Measurements from ENCODE around the gene TSPAN31. TPM values are rescaled to one million over a fixed set of nuclear protein-coding genes. Genes with fewer than 3 reads are reported as not detected.
"Not testable (repeated sequence)": the region's sequence is repeated elsewhere in the genome, so short reads cannot be mapped to it uniquely, and the experiment has no call there.

Gene TSPAN31
- total and polyA plus RNA-seq, 8 donors = 10.1 to 46.8 (median 19.4) TPM

DNA sequence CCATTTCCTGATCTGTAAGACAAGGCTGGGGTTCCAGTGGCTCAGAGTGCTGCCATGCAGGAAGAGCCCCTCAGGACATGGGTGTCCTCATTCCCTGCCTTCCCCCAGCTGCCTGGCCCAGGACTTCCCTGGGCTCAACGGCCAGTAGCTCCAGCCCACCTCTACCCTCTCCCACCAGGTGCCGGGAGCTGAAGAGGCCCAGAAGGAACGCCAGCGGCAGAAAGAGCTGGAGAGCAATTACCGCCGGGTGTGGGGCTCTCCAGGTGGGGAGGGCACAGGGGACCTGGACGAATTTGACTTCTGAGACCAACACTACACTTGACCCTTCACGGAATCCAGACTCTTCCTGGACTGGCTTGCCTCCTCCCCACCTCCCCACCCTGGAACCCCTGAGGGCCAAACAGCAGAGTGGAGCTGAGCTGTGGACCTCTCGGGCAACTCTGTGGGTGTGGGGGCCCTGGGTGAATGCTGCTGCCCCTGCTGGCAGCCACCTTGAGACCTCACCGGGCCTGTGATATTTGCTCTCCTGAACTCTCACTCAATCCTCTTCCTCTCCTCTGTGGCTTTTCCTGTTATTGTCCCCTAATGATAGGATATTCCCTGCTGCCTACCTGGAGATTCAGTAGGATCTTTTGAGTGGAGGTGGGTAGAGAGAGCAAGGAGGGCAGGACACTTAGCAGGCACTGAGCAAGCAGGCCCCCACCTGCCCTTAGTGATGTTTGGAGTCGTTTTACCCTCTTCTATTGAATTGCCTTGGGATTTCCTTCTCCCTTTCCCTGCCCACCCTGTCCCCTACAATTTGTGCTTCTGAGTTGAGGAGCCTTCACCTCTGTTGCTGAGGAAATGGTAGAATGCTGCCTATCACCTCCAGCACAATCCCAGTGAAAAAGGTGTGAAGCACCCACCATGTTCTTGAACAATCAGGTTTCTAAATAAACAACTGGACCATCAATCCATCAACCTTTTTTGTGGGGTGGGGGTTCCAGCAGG, 23.9 kb upstream of the TSPAN31 start:
- no peak for TF ChIP-seq POLR2AphosphoS5 (IDR thresholded peaks at IDR 0.05)
- no peak for TF ChIP-seq POLR2A (IDR thresholded peaks at IDR 0.05)
- TF ChIP-seq EP300 (IDR thresholded peaks at IDR 0.05) = no peak
- TF ChIP-seq, protein P1, sequence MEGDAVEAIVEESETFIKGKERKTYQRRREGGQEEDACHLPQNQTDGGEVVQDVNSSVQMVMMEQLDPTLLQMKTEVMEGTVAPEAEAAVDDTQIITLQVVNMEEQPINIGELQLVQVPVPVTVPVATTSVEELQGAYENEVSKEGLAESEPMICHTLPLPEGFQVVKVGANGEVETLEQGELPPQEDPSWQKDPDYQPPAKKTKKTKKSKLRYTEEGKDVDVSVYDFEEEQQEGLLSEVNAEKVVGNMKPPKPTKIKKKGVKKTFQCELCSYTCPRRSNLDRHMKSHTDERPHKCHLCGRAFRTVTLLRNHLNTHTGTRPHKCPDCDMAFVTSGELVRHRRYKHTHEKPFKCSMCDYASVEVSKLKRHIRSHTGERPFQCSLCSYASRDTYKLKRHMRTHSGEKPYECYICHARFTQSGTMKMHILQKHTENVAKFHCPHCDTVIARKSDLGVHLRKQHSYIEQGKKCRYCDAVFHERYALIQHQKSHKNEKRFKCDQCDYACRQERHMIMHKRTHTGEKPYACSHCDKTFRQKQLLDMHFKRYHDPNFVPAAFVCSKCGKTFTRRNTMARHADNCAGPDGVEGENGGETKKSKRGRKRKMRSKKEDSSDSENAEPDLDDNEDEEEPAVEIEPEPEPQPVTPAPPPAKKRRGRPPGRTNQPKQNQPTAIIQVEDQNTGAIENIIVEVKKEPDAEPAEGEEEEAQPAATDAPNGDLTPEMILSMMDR (IDR thresholded peaks at IDR 0.05) = no peak
- Histone ChIP-seq H3K27ac (no peak overlapping the region), H3K4me3 (no peak overlapping the region), H3K4me1 (peaks cover 3 to 5% (median 5%) of the 10 kb centered on the region in 4 donors), H3K9me3 (no peaks in the 10 kb centered on the region), H3K36me3 (peaks cover 51 to 64% (median 63%) of the 10 kb centered on the region in 4 donors), H3K27me3 (peaks cover 0 to 20% (median 0%) of the 10 kb centered on the region in 3 donors)
- WGBS, 5 donors = 84 to 88% (median 87%) methylated on average over 7 to 11 of the region's 11 CpGs
- DNase-seq = no peak
- intact Hi-C loops (cut with DNase I; ENCODE audit: low total_unique reads) = no loop called here

DNA sequence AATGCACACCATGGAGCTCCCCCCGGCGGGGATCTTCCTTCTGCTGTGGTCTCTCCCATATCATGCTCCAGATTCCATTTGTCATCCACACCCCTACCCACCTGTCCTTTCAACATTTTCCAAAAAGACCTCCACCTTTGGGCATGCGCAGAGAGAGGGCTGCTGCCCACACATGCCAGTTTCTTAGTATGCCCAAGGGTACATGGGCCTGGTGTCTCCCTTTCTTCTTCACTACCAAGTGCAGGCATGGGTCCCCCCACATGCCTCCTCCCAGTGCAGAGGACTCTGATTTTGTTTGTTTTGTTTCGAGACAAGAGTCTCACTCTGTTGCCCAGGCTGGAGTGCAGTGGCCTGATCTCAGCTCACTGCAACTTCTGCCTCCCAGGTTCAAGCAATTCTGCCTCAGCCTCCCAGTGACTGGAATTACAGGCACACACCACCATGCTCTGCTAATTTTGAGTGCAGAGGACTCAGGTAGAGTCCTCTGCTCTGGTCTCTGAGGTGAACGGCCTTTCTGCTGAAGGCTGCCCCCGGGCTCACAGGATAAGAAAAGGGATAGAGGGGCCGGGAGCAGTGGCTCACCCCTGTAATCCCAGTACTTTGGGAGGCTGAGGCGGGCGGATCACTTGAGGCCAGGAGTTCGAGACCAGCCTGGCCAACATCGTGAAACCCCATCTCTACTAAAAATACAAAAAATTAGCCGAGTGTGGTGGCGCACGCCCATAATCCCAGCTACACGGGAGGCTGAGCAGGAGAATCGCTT, 22.8 kb upstream of the TSPAN31 start:
- H3K27me3 ChIP-seq = peaks cover 0 to 31% (median 0%) of the 10 kb centered on the region in 3 donors
- H3K9me3 ChIP-seq; H3K4me3 ChIP-seq; intact Hi-C loops (cut with DNase I; ENCODE audit: low total_unique reads); DNase-seq; H3K27ac ChIP-seq: not testable (repeated sequence)
- peaks cover 14 to 17% (median 16%) of the 10 kb centered on the region in 4 donors for H3K4me1 ChIP-seq
- 90 to 96% (median 95%) methylated on average over 16 of the region's 16 CpGs for WGBS, 5 donors
- H3K36me3 ChIP-seq = peaks cover 40 to 58% (median 53%) of the 10 kb centered on the region in 4 donors

DNA sequence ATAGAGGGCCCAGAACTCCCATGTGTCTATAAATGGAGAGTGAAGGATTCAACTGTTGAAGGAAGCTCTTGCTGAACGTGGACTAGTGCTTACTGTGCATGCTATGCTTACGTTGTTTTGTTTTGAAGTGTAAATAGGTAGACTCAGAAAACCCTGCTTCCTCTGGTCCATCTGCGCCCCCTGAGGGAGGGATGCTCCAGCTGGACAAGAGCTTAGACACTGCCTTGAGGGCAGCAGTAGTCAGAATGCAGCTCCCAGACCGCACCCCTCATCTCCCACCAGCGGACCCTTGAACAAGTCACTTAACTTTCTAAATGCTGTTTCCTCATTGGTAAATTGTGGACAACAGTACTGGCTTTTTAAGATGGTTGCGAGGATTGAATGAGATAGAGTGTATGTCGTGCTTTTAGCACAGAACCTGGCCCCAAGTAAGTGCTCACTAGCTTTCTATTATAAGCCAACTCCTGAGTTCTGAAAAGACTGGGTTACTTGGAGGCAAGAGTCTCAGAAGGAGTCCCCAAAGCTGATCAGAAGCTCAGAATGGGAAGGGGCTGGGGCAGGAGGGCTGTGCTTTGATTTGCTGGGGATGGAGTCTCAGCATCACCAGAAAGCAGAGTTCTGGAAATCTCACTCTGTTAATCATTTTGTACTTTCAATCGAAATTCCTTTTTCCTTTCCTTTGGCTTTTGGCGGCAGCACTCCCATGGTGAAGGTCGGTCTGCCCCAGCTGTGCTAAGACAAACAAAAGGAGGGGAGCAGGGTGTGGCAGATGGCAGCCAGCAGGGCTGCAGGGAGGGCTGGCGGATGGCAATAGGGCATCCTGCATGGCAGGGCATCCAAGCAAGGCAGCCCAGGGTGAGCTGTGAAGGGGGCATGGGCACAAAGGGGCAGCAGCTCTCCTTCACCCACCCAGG, 21.9 kb upstream of the TSPAN31 start:
- Histone ChIP-seq H3K4me3 (no peak overlapping the region), H3K27me3 (peaks cover 0 to 40% (median 0%) of the 10 kb centered on the region in 3 donors), H3K27ac (no peak overlapping the region), H3K36me3 (peaks cover 32 to 58% (median 47%) of the 10 kb centered on the region in 4 donors), H3K9me3 (no peaks in the 10 kb centered on the region), H3K4me1 (peaks cover 19 to 25% (median 22%) of the 10 kb centered on the region in 4 donors)
- TF ChIP-seq POLR2A (IDR thresholded peaks at IDR 0.05) = no peak
- no peak for TF ChIP-seq POLR2AphosphoS5 (IDR thresholded peaks at IDR 0.05)
- no peak for TF ChIP-seq EP300 (IDR thresholded peaks at IDR 0.05)
- TF ChIP-seq, protein P1 (IDR thresholded peaks at IDR 0.05) = no peak
- DNase-seq = peak in 1 of 2 donors; percentile 24
- intact Hi-C loops (cut with DNase I; ENCODE audit: low total_unique reads) = no loop called here
- 52 to 58% (median 55%) methylated on average over 11 of the region's 11 CpGs for WGBS, 5 donors

DNA sequence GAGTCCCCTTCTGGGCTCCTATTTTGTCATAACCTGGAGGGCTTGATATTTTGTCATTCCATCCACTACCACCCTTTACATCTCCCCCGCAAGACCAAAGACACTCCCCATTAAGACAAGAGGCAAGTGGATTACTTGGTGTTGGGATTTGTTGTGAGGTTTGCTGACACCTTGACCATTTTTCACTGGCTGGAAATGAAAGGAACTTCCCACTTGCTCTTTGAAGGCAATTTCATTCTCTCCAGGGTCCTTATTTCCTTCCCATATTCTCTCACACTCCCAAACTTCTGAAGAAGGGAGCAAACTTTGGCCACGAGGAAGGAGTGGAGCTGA, 21.2 kb upstream of the TSPAN31 start:
- intact Hi-C loops (cut with DNase I; ENCODE audit: low total_unique reads) = no loop called here
- H3K4me3 ChIP-seq = no peak overlapping the region
- no peak for DNase-seq
- no peaks in the 10 kb centered on the region for H3K9me3 ChIP-seq
- H3K4me1 ChIP-seq = peaks cover 19 to 27% (median 22%) of the 10 kb centered on the region in 4 donors
- peaks cover 26 to 54% (median 40%) of the 10 kb centered on the region in 4 donors for H3K36me3 ChIP-seq
- WGBS, 5 donors = 46 to 70% (median 59%) methylated on average over 2 of the region's 2 CpGs
- TF ChIP-seq, protein P1 (IDR thresholded peaks at IDR 0.05) = no peak
- no peak overlapping the region for H3K27ac ChIP-seq
- H3K27me3 ChIP-seq = peaks cover 0 to 47% (median 0%) of the 10 kb centered on the region in 3 donors

Data from stomach (tissue), 9 donors.